Stimulated activated CD4-positive, alpha-beta T cell treated with anti-CD3 and anti-CD28 coated beads, Interleukin-2, amount 100 ng/mL, for 24 hours (primary cell): ENCODE results near the gene FBXL7.

Source experiments
- DNase-seq, 2 donors: peaks; one replicate each; pipeline ENCODE4 v3.0.0-alpha.2; 2020

FBXL7 gene

DNA sequence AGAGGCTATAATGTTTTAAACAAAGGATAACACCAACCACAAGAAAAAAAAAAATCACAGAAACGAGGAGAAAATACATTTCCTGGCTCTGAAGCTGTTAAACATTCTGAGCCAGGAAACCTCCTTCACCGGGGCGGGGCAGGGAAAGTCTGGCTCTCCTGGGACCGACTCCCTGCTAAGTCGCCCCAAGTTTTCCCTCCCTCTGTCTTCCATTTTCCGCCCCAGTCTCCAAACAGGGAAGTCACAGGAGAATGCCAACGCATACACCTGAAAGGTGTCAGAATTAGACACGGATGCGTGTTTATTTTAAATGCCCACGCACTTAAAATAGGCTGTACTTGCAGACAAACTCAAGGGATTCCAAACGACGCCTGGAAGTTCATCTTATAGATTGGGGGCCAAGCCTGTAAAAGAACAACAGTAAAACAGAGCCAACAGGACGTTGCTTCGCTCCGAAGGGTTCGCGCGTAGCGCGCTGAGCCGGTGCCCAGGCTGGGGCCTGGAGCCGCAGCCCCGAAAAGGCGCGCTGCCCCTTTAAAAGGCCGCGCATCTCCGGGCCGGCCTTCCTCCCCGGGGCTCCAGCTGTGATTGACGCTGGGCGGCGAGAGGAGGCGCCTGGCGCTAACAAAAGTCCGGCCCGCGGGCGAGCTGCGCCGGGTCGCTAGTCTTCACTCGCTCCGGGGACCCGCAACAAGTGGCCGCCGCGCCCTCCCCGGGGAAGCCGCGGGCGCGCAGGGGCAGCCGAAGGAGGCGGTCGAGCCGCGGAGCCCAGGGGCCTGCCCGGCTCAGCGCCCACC is at the start of gene FBXL7:
TSS of gene FBXL7 (plus strand) at position 653 of the 797 bp plus-strand sequence.
- peak in 1 of 2 donors; percentile 1 for DNase-seq

DNA sequence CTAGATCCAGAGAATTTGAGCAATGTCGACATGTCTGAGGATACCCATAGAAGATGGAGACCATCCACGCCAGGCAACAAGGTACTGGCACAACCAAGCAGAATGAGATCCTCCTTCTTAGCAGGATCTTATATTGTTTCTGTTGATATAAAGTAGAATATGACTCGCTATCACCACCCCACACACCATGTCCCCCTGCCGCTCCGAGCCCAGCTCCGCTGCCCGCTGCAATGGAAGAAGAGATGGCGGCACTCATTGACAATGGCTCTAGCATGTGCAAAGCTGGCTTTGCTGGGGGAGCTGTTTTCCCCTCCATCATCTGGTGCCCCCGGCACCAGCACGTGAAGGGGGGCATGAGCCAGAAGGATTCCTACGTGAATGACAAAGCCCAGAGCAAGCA is 49.5 kb upstream of the FBXL7 start:
- no peak for DNase-seq

DNA sequence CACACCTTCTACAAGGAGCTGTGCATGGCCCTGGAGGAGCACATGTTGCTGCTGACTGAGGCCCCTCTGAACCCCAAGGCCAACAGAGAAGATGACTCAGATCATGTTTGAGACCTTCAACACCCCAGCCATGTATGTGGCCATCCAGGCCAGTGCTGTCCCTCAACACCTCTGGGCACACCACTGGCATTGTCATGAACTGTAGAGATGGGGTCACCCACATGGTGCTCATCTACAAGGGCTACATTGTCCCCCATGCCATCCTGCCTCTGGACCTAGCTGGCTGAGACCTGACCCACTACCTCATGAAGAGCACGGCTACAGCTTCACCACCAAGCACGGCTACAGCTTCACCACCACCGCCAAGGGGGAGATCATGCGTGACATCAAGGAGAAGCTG is 49.0 kb upstream of the FBXL7 start:
- DNase-seq: no peak

DNA sequence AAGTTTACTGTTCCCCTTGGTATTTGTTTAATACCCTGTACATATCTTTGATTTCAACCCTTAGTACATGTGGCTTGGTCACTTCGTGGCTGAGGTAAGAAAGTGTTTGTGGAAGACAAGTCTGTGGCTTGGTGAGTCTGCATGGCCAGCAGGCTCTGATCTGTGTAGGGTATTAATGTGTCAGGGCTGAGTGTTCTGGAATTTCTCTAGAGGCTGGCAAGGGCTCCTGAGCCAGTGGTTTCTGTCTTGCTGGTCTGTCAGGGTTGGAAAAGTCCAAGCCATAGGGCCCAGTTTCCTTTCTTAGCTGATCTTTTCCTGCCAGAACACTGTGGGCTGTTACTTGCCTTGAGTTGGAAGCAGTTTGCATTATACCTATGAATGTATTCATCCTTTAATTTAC is 48.0 kb upstream of the FBXL7 start:
- no peak for DNase-seq

DNA sequence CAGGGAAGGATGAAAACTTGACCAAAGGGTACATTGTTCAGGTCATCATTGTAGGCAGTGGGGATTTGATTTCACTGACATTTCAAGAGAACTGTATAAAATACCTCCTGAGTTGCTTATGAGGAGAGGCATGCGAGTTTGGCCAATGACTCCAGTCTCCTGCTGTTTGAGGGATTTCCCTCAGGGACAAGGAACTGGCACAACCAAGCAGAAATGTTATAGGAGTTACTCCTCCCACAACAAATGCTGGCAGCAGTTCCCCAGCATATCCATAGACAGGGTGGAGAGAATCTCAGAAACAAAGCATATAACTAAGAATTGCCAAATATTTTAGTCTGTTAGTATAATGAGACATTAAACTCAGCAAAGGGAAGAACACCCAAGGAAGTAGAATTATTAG is 47.2 kb upstream of the FBXL7 start:
- DNase-seq: no peak

DNA sequence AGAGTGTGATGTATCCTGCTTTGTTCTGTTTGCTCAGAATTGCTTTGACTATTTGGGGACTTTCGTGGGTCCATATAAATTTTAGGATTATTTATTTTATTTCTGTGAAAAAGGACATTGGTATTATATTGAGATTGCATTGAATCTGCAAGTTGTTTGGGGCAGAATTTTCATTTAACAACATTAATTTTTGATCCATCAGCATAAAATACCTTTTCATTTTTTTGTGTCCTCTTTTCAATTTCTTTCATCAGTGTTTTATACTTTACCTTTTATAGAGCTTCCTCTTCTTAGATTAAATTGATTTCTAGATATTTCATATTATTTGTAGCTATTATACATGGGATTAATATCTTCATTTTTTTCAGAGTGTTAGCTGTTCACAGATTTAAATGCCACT is 40.8 kb upstream of the FBXL7 start:
- no peak for DNase-seq

DNA sequence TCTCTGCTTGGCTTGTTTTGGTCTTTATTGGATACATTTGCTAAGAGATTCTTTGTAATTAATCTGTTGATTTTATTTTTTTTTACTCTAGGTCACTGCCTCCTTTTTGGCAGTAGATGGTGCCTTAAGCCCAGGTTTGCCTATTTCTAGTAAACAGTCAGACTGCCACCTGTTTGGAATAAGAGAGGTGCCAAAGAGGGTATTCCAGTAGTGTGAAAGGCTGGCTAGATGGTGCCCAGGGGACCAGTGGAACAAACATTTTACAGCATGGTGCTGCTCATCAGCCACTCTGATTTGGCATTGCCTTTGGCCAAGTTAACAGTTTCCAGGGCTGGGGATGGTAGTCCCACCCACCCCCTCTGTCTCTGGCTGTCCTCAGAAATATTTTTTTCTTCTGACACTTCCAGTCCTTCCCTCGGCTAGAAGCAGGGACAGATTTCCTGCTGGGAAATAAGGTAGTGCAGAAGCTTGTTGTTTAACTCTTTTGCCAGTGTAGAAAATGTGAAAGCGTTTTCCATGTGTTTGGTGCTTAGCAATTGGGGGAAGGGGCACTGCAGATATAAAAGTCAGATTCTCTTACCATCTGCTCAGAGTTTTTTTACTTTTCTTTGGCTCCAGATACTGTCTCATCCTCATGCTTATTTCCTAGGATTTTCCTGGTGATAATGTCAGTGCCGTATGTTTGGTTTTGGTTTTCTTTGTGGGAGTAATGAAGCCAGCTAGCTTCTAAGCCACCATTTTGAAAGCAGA is 36.6 kb upstream of the FBXL7 start:
- DNase-seq: no peak

DNA sequence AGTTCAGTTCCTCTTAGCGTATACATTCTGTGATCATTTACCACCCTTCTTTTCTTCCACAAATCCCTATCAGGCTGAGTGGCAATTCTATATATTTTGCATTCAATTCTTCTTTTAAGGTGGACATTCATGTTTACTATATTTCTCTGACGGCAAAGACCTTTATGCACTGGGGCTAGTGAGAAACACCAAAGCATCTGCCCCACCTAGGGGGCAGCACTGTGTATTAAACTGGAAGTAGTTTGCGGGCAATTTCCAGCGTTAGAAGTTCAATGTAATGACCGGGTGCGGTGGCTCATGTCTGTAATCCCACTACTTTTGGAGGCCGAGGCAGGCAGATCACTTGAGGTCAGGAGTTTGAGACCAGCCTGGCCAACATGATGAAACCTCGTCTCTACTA is 27.9 kb upstream of the FBXL7 start:
- no peak for DNase-seq

DNA sequence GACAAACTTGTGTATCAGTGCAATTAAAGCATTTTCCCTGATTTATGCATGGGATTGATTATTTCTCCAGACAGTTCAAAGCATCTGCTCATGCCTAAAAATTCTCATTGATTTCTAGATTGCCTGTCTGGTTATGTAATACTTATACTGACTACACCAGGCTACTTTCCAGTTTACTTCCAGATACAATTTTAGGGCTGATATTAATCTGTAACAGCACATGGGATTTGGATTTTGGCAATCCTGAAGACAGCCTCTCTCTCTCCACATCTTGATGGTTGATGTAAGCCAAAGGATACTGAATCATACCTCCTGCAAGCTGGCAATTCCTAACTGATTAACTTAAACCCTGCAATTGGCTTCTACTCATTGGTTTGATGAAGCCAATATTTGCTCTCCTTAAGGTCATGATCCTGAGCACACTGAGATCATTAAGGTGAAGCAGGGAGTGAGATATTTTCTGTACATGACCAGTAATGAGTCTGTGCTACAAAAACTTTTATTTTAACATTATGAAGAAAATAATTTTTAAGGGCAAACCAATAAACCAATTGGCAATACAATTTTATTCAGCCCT is 25.7 kb upstream of the FBXL7 start:
- no peak for DNase-seq

DNA sequence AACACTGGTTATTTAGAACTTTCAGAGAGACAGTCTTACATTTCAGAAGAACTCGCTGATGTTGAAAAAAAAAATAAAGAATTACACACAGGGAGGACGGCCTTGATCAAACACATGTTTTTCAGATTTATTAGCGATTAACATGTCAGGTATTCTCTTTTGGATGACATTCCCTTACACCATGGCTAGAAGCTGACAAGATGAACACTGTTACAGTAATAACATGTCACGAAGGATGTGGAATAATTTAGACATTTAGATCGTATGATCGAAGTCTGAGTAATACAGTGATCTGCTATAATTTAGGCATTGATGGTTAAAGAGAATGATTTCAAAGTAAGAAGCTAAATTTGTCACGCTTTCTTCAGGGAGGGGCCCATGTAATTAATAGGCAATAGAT is 24.6 kb upstream of the FBXL7 start:
- DNase-seq: no peak

DNA sequence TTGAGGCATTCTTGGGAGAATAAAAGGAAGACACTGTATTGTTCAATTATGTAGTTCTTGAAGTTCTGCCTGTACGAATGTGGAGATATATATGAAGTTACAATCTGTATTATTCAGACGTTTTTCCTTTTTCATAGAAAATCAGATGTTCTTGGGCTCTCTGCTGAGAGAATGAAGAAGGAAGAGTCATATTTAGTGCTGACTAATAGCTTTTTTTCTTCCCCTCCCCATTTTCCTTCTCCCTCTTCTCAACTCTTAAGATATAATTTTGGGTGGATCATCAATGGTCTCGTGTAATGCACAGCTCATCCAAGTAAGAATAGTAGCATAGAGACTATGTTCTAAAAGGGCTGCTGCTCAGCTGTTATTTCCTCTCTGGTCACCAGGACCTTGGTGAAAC is 23.0 kb upstream of the FBXL7 start:
- DNase-seq: no peak

DNA sequence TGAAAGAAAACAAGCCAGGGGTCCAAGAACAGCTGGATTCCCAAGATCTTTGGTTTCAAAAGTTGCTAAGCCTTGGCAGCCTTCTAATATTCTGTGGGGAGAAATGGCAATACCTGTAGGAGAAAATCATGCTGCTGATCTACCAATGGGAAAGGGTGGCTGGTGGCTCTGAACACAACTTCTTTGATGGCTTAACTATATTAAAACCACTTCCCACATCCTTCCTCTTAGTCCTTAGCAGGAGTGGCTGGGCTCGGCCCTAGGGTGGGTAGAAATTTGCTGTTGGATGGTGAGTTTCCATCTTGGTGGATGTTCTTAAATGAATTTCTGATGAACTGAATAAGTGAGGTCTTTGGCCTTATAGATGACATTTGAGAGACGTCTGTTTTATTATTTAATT is 19.5 kb upstream of the FBXL7 start:
- no peak for DNase-seq

DNA sequence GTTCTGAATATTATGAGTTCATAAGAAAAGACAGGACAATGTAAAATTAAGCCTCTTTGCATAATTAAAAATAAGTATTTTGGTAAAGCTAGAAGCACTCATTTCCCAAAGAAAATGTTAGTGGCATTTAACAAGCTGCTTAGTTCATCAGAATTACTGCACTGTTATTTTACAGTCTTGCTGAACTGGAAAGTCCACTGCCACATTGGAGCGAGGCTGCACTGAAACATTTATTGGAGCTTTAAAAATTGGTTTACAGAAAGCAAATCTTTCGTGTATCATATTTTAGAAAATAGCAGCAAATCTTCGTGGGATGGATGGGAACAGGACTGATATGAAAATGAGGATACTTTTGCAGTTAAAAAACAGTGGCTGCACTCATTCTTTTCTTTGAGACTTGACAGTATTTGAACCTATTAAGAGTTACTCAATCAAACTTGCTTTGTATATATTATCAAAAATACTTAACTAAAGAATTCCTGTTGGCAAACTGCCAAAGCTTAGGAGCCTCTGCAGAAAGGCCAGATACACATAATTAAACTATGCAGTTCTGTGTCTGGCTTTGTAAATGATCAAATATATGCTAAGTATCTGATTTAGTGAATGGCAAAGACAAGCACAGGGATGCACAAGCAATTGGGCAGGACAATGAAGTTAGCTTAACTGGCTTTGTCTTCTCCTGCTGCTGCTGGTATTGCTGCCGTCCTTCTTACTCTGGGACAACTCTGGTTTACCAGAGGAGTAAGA is 16.5 kb upstream of the FBXL7 start:
- no peak for DNase-seq

DNA sequence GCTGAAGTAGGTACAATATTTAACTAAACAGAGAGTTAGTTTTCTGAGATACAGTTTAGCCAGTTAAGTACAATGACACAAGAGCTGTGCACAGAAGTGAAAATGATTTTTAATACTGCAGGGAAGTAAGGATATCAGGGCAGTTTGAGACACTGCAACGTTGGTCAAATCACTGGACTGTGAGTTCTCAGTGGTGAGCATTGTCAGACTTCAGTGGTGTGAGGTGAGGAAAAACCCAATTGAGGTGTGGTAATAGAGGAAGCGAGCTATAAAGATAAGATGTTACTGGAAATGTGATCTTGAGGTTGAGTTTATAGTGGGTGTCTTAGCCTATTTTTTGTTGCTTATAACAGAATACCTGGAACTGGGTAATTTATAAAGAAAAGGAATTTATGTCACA is 12.8 kb upstream of the FBXL7 start:
- no peak for DNase-seq

DNA sequence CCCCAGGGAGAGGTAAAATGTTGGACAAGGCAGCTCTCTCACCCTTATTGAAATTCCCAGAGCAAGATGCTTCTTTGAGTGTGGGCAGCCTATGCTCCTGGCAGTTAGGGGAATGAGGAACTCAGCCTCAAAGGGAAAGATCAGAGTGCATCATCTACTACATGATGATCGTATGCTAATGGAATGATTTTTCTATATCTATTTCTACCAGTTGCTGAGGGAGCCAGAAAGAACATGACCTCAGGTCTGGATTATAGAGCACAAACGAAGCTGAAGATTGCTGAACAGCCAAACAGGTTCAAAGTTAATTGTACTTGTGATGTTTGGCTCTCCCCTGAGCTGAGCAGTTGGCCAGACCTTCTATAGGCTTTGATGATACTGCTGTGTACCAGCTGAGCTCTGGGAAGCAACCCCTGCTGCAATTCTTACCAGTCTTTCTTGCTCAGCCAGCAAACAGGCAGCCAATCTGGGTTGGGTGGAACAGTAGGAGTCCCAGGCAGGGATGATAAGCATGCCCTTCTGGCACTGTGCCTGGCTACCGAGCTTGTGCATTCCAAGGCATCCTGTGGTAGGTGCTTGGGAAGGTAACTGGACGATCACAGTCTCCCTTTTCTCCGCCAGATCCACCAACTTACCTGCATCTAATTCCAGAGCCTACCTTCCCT is 10.3 kb upstream of the FBXL7 start:
- DNase-seq: no peak

DNA sequence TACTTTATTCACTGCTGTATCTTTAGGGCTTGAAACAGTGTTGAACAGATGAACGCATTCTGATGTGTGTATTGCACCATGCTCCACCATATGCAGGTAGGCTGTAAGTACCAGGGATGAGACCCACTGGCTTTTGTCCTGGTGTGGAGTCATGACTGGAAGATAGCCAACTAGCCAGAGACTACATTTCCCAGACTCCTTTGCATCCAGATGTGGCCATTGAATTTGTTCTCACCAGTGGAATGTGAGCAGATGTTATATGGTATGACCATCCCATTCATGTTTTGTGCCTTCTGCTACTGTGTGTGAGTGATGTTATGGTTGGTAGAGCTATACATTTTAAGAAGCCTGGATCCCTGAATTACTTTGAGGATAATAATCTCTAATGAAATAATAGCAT is 7.4 kb upstream of the FBXL7 start:
- DNase-seq: no peak

DNA sequence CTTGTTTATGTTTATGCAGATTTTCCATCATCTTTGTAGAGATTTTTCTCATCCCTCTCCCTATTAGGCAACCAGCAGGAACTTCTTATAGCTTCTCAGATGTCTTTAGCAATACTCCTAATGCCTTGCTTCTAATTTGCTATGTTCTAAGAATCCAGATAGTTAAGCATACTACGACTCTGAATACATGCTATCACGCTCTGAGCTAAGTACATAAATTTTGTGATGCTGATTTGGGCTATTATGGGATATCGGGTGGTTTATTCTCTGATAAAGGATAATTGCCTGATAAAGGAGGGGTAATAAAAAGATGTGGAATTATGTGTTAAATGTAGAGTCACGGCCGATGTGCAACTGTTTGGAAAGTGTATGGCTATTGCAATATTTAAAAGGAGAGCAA is 6.5 kb upstream of the FBXL7 start:
- no peak for DNase-seq

DNA sequence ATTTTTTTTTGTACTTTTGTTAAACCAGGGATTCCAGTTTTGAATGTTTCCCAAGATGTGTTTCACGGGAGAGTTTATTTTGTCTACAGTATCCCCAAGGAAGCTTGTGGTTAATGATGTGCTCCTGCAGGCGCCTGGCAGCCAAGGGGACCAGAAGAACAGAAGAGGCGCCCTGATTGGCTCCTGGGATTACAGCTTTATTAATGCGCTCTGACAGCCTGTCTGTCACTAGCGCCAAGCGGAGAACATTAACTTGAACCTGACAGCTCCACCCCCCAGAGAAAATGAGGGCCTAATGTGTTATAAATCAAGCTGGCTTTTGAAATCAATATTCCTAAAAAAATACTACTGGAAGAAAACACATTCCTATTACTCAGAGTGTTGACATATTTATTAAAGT is 5.0 kb upstream of the FBXL7 start:
- no peak for DNase-seq

DNA sequence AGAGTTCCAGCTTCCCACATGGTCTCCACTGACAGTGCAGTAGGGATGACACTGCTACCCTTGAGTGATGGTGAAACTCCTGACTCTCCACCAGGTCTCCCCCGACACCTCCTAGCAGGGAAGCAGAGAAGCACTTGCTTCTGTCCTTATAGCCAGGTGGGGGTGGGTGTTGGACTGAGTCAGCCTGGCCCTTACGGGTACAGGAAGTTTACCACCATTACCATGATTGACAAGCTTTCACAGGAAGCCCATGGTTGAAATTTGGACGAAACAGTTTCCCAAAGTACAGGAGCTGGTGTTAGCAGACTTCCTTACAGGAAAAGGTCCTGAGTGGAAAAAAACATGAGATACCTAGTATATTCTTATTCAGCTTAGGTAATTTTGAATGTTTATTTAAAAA is 3.1 kb upstream of the FBXL7 start:
- no peak for DNase-seq

DNA sequence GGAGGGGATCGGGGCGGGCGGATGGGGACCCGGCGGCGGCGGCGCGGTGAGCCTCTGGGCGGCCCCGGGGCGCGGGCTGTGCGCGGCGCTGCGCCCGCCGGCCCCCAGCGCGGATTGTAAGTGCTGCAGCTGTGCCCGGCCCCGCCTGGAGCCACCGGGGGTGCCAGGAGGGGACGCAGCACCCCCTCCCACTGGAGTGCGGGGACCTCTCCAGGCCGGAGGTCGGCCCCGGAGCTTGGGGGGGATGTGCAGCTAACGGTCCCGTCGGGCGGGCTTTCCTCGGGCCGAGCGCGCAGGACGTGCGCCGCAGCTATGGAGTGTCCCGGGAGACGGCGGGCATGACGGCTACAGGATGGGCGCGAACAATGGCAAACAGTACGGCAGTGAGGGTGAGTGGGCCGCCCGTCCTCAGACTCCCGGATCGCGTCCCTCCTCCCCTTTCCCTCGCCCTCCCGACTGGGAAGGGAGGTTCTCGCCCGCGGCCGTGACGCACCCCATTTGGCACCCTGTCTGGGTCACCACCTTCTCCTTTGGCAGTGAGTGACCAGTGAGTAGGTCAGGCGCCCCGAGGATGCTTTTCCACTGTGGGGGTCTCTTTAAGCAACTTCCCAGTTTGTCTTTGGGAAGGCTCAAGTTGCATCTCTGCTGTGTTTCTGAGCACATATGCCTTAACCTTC is 483 bp downstream of the FBXL7 start:
- DNase-seq: peak in 1 of 2 donors; percentile 0

DNA sequence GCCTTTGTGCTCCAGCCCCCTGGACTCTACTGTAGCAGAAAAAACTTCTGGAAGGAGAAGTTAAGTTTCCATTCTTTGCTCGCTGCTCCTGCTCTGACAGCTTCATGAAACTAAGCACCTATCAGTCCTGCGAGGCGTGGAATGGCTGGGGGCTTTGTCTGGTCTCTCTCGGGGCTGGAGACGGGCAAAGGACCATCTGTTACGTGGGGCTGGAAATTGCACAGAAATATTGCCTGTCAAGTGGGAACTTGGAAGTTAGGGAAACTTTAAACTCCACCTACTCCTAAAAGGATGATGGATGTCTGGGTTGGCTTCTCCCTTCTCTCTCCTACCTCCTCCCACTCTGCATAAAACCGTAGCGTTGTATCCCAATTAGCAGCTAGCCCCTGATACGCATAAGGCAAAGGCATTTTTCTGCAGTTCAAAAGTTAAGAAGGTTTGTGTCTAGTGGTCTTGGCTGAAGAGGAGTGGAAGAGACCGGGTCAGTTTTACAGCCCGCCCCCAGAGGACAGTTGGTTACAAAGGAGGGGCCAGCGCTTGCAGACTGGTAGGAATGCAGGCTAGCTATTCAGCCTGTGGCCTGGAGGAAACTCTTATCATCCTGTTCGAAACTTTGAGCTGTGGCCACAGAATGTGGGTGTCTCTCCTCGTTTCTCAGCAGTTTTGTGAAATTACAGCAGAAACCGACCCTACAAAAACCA is 1.3 kb downstream of the FBXL7 start:
- DNase-seq: no peak

DNA sequence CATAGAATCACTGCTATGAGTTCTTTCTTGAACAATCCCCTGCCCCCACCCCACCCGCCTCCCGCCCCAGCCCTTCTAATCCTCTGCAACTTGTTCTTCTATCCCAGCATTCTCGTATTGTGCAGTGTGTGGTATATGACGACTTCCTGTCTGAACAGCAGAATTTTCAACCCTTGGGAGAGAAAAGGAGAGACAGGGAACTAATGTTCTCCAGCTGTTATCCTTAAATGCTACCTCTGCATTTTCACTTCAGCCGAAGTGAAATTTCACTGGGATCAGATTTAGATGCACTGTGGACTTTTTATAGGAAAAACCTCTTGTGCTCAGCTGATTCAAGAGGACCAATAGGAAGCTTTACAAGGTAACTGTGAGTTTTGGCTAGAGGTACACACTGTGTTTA is 2.2 kb downstream of the FBXL7 start:
- DNase-seq: no peak
